Activated T-cell treated with anti-CD3 and anti-CD28 coated beads, Interleukin-2, amount 50 U/mL, for 72 hours (primary cell): ENCODE measurements around the gene NKG7. TPM values are rescaled to one million over a fixed set of nuclear protein-coding genes. Genes with fewer than 3 reads are reported as not detected.

Source experiments
- ATAC-seq, 2 donors: fragments of 150-1000 bp; cut with Tn5 transposase; replicated peaks in 1 of 2; 2 replicates each; pipeline ENCODE4 v1.10.0; 2021; ENCODE audit warnings: moderate library complexity in 2 of 2, mild to moderate bottlenecking in 1 of 2
- DNase-seq, 2 donors: peaks; one replicate each; pipeline ENCODE4 v3.0.0; 2021 to 2022; ENCODE audit warnings: mixed read lengths in 1 of 2
- H3K27ac Mint-ChIP-seq: one replicate; pipeline ENCODE4 v1.8.0; 2022; ENCODE audit warnings: mild to moderate bottlenecking, moderate library complexity, mixed read lengths
- H3K27me3 Mint-ChIP-seq: one replicate; pipeline ENCODE4 v1.8.0; 2022; ENCODE audit warnings: low read depth, mixed read lengths
- H3K36me3 Mint-ChIP-seq, 2 donors: one replicate each; pipeline ENCODE4 v1.8.0; 2022; ENCODE audit warnings: mixed read lengths in 2 of 2, mild to moderate bottlenecking in 1 of 2; ENCODE audit not compliant: insufficient read depth in 2 of 2
- H3K4me1 Mint-ChIP-seq: one replicate; pipeline ENCODE4 v1.8.0; 2022; ENCODE audit warnings: low read depth, mixed read lengths
- H3K4me3 Mint-ChIP-seq, 2 donors: one replicate each; pipeline ENCODE4 v1.8.0; 2022; ENCODE audit warnings: mild to moderate bottlenecking in 2 of 2, mixed read lengths in 2 of 2, moderate library complexity in 2 of 2
- H3K9me3 Mint-ChIP-seq, 2 donors: one replicate each; pipeline ENCODE4 v1.8.0; 2022; ENCODE audit warnings: mixed read lengths in 2 of 2
- total RNA-seq, 2 donors: library from RNA; stranded (reverse); gene quantifications; one replicate each; pipeline ENCODE4 v1.2.3, GENCODE V29; 2022

NKG7 gene
- total RNA-seq, 2 donors from 2014 or later: 190 to 261 TPM

GRCh38 chr19:51321799-51322198 is 50.7 kb downstream of the NKG7 start:
- H3K4me3 Mint-ChIP-seq: no peak overlapping the region
- H3K27me3 Mint-ChIP-seq: peaks cover 45% of the 10 kb centered on the region
- H3K27ac Mint-ChIP-seq: no peak overlapping the region
- no peak for DNase-seq
- no peaks in the 10 kb centered on the region for H3K36me3 Mint-ChIP-seq
- peaks cover 10% of the 10 kb centered on the region for H3K4me1 Mint-ChIP-seq
- H3K9me3 Mint-ChIP-seq: no peaks in the 10 kb centered on the region
- no peak for ATAC-seq

Other genes starting within 250 kb of the NKG7 start
- 1 to 10 TPM in 1 of 2 donors, under 1 TPM in 1; 0.74 to 1.6 TPM for gene SIGLEC9, start 247.7 kb downstream of the NKG7 start, total RNA-seq
- not detected for gene SIGLEC7, start 230.4 kb downstream of the NKG7 start, total RNA-seq
- 1 to 10 TPM; 1.7 to 2.6 TPM for gene CD33, start 147.6 kb downstream of the NKG7 start, total RNA-seq
- gene SIGLECL1, start 121.6 kb downstream of the NKG7 start, total RNA-seq: not detected
- gene IGLON5, start 61.0 kb downstream of the NKG7 start, total RNA-seq: 1 to 10 TPM in 1 of 2 donors, under 1 TPM in 1; 0.67 to 1.1 TPM
- 1 to 10 TPM; 6.4 to 7.6 TPM for gene VSIG10L, start 30.5 kb downstream of the NKG7 start, total RNA-seq
- 100 to 1,000 TPM; 156 to 160 TPM for gene ETFB, start 6.3 kb downstream of the NKG7 start, total RNA-seq
- gene CLDND2, start 3.7 kb downstream of the NKG7 start, total RNA-seq: 10 to 100 TPM; 14.0 to 14.9 TPM
- 1 to 10 TPM; 1.0 to 2.0 TPM for gene LIM2, start 15.3 kb upstream of the NKG7 start, total RNA-seq
- gene C19orf84, start 17.9 kb upstream of the NKG7 start, total RNA-seq: under 1 TPM; 0.23 to 0.26 TPM
- 1 to 10 TPM in 1 of 2 donors, under 1 TPM in 1; 0.38 to 1.4 TPM for gene SIGLEC10, start 45.0 kb upstream of the NKG7 start, total RNA-seq
- not detected for gene SIGLEC8, start 85.8 kb upstream of the NKG7 start, total RNA-seq
- not detected for gene CEACAM18, start 105.9 kb upstream of the NKG7 start, total RNA-seq
- 1 to 10 TPM; 1.0 to 1.6 TPM for gene SIGLEC12, start 129.1 kb upstream of the NKG7 start, total RNA-seq
- gene SIGLEC6, start 159.0 kb upstream of the NKG7 start, total RNA-seq: not detected
- 10 to 100 TPM; 11.1 to 13.3 TPM for gene ZNF175, start 198.6 kb upstream of the NKG7 start, total RNA-seq